Astrocyte of the cerebellum (primary cell): ENCODE measurements around the gene COL25A1.
"Not testable (repeated sequence)": the region's sequence is repeated elsewhere in the genome, so short reads cannot be mapped to it uniquely, and the experiment has no call there.

Experiments used
- DNase-seq: peaks from one replicate; pipeline ENCODE4 v3.0.0-alpha.2; 2011; ENCODE audit warnings: low read depth
- H3K4me3 ChIP-seq: 2 replicates; pipeline ENCODE4 v1.5.1; 2011; ENCODE audit warnings: mild to moderate bottlenecking, low read depth, low read length, moderate library complexity
- CTCF ChIP-seq: IDR thresholded peaks from 2 replicates; pipeline ENCODE4 v1.5.1; 2012; ENCODE audit warnings: low read length, low read depth, moderate library complexity, mild to moderate bottlenecking; ENCODE audit errors: missing control alignments
- in situ Hi-C: cut with HindIII; loops from 2 replicates; pipeline ENCODE4 v1.10.0; 2017; ENCODE audit warnings: low sequenced_read_pairs

Gene COL25A1

DNA sequence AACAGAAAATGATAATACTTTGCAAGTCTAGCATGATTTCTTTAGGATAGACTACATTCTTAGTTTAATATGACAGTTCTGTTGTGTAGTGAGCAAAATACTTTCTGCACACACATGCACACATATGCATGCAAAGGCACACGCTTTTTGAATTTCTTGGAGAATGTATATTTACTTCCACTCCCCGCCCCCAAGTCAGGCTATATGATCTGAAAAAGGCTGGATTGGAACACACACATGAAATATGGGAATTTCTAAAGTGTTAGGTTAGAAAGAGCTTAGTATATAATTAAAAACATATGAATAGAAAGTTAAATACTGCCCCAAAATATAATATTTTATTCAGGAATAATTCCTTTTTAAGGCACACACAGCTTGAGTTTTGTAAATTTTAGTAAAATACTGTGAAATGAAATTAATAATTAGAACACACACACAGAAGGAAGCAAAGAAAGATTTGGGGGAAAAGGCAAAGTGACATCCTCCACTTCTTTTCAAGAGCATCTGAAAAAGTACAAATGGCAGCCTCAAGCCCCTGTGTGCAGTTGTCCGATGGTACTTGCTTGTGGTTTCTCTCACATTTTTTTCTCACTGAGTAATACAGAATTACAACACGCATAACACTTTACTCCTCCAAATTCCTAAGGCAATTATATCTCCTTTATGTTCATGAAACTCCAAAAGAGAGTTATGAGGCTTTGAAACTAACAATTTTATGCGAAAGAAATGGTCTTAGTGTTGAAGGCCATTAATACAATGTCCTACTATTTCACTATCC lies 310.7 kb downstream of the COL25A1 start:
- peak; percentile 45 for DNase-seq
- in situ Hi-C loops, result no loop called here
- H3K4me3 ChIP-seq, result no peak overlapping the region
- TF ChIP-seq CTCF, result no peak

GRCh38 chr4:108988464-108989195 lies 313.8 kb downstream of the COL25A1 start:
- in situ Hi-C loops, result no loop called here
- TF ChIP-seq CTCF, result no peak

DNA sequence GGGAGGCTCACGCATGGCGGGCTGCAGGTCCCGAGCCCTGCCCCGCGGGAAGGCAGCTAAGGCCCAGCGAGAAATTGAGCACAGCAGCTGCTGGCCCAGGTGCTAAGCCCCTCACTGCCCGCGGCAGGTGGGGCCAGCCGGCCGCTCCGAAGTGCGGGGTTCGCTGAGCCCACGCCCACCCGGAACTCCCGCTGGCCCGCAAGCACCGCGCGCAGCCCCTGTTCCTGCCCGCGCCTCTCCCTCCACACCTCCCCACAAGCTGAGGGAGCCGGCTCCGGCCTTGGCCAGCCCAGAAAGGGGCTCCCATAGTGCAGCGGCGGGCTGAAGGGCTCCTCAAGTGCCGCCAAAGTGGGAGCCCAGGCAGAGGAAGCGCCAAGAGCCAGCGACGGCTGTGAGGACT lies 318.0 kb downstream of the COL25A1 start:
- H3K4me3 ChIP-seq, DNase-seq, in situ Hi-C loops: not testable (repeated sequence)

More at GRCh38 chr4:108988464-108989195, 313.8 kb downstream of the COL25A1 start:
- DNase-seq, result no peak
- no peak overlapping the region for H3K4me3 ChIP-seq

GRCh38 chr4:108982402-108983185 lies 319.9 kb downstream of the COL25A1 start:
- no peak for TF ChIP-seq CTCF
- in situ Hi-C loops, result no loop called here
- no peak overlapping the region for H3K4me3 ChIP-seq
- DNase-seq, result no peak

DNA sequence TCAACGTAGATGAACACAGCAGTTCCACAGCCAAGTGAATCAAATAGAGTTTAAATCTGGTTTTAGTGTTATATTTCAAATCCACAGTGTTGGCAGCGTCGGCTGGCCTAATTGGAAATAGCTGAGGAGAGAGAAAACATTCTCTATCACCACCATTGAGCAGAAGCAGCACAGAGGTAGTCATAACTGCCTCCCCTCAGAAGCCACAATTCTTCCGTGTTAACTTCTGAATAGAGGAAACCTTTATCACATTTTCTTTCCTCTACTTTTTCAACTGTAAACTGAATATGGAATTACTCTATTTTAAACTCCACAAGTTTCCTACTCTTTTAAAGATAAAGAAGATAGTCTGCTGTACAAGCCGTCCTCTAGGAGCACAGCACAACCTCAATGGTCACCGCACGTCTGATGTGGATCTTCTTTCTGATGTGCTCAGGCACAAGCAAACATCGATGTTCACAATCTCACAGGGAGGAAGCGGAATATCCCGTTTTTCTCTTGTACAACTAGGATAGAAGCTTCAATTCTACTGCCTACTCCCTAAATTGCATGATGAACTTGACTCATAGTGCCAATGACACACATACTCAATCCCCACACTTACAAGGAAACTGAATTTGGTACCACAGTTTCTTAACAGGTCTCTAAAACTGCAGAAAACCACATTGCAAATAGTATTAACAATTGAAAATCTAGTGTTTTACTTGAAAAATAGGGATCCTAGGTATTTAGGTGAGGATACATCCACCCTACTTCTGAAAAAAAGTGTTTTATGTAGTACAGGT lies 321.8 kb downstream of the COL25A1 start:
- H3K4me3 ChIP-seq, result no peak overlapping the region
- no peak for DNase-seq
- TF ChIP-seq CTCF, result no peak
- in situ Hi-C loops, result no loop called here

DNA sequence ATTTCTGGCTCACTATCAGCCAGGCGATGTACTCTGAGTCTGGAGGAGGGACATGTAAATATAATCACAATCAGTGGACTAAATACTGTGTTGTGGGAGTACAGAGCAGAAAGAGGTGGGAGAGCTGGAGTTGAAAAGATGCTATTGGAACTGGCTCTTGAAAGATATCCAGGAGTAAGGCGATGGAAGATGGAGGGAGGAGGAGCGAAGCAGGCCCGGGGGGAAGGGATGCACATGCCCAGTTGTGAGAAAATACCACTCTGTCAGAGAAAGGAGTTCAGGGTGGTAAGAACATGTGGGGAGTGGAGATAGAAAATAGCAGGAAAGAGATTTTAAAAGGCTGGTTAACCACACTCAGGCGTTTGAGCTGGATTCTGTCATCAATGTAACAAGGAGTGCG lies 322.7 kb downstream of the COL25A1 start:
- no peak overlapping the region for H3K4me3 ChIP-seq
- in situ Hi-C loops, result no loop called here
- DNase-seq, result no peak
- no peak for TF ChIP-seq CTCF
